SK-N-SH treated with all-trans-retinoic acid at 6 μM for 48 hours (cell line): ENCODE measurements around the gene BCKDHB.
A peak's percentile ranks its signal among the peaks of the same experiment; 100 is the strongest.
"Not testable (repeated sequence)": the region's sequence is repeated elsewhere in the genome, so short reads cannot be mapped to it uniquely, and the experiment has no call there.

Source experiments
- ATAC-seq: fragments of 200-7000 bp; cut with Tn5 transposase; 3 replicates; pipeline ENCODE4 v1.9.1; 2020; ENCODE audit warnings: mild to moderate bottlenecking, moderate library complexity
- ARNTL ChIP-seq: fragments of 450-650 bp; formaldehyde crosslinking; IDR thresholded peaks from 2 replicates; pipeline ENCODE4 v1.5.0; 2020; ENCODE audit warnings: low read depth, mild to moderate bottlenecking, moderate library complexity, borderline replicate concordance
- BACH2 ChIP-seq: fragments of 250-450 bp; sonication (Bioruptor Pico); IDR thresholded peaks from 2 replicates; pipeline ENCODE4 v1.9.0; 2021; ENCODE audit warnings: mild to moderate bottlenecking, borderline replicate concordance
- ESRRG ChIP-seq: fragments of 250-450 bp; sonication (Bioruptor Pico); IDR thresholded peaks from 2 replicates; pipeline ENCODE4 v1.6.1; 2021; ENCODE audit warnings: mild to moderate bottlenecking
- ISL1 ChIP-seq: fragments of 250-450 bp; sonication (Bioruptor Pico); IDR thresholded peaks from 2 replicates; pipeline ENCODE4 v2.1.2; 2022; ENCODE audit warnings: mild to moderate bottlenecking, moderate library complexity
- RARB ChIP-seq: fragments of 250-450 bp; sonication (Bioruptor Pico); IDR thresholded peaks from 2 replicates; pipeline ENCODE4 v1.8.0; 2021; ENCODE audit warnings: mild to moderate bottlenecking, moderate library complexity
- SNAI2 ChIP-seq: fragments of 250-450 bp; sonication (Bioruptor Pico); IDR thresholded peaks from 2 replicates; pipeline ENCODE4 v1.5.0; 2020; ENCODE audit warnings: mild to moderate bottlenecking, moderate library complexity
- ZFP3 ChIP-seq: fragments of 250-450 bp; sonication (Bioruptor Pico); IDR thresholded peaks from 2 replicates; pipeline ENCODE4 v1.5.0; 2020; ENCODE audit warnings: mild to moderate bottlenecking, moderate library complexity
- ZFP30 ChIP-seq: fragments of 450-650 bp; formaldehyde crosslinking; IDR thresholded peaks from 2 replicates; pipeline ENCODE4 v1.5.0; 2022; ENCODE audit warnings: mild to moderate bottlenecking, moderate library complexity
- ZNF565 ChIP-seq: fragments of 450-650 bp; formaldehyde crosslinking; conservative IDR thresholded peaks from 2 replicates; pipeline ENCODE4 v1.5.0; 2020; ENCODE audit warnings: low read depth, mild to moderate bottlenecking, moderate library complexity
- ZNF70 ChIP-seq: fragments of 450-650 bp; formaldehyde crosslinking; IDR thresholded peaks from 2 replicates; pipeline ENCODE4 v1.5.0; 2020; ENCODE audit warnings: mild to moderate bottlenecking, moderate library complexity
- ZNF8 ChIP-seq: fragments of 450-650 bp; formaldehyde crosslinking; IDR thresholded peaks from 2 replicates; pipeline ENCODE4 v1.5.0; 2020; ENCODE audit warnings: mild to moderate bottlenecking, moderate library complexity
- TF ChIP-seq, protein P1 (sequence below): fragments of 250-450 bp; sonication (Bioruptor Pico); IDR thresholded peaks from 2 replicates; pipeline ENCODE4 v1.5.0; 2020; ENCODE audit warnings: mild to moderate bottlenecking, moderate library complexity
- TF ChIP-seq, protein P2 (sequence below): fragments of 250-450 bp; sonication (Bioruptor Pico); IDR thresholded peaks from 2 replicates; pipeline ENCODE4 v1.8.0; 2020; ENCODE audit warnings: mild to moderate bottlenecking, moderate library complexity, borderline replicate concordance
- TF ChIP-seq, protein P3 (sequence below): fragments of 250-450 bp; sonication (Bioruptor Pico); IDR thresholded peaks from 2 replicates; pipeline ENCODE4 v1.8.0; 2021; ENCODE audit warnings: low read depth, mild to moderate bottlenecking, moderate library complexity, borderline replicate concordance

BCKDHB gene

DNA sequence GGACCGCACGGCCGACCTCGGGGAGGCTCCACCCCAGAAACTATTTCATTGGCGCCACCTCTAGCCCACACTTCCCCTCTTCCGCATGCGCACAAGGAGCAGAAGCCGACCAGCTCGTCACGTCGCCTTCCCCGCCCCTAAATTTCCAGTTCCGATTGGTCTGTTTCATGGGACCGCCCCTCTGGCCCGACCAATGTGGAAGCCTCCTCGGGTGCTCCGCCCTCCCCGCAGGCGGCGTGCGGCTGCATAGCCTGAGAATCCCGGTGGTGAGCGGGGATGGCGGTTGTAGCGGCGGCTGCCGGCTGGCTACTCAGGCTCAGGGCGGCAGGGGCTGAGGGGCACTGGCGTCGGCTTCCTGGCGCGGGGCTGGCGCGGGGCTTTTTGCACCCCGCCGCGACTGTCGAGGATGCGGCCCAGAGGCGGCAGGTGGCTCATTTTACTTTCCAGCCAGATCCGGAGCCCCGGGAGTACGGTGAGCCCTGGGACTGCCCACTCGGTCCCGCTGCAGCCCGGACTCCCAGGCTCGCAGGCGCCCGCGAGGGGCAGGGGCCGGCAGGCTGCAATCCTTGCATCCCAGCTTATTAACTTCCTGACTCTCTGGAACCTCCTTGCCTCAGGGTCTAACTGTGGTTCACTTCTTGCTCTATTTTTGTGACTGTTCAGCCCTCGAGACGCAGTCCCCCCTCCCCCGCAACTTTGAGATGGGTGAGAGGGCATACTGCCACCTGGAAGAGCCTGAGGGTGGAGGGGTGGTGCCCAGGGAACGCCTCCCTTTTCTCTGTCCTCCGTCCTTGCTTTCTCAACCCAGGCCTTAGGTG, at the start of gene BCKDHB:
Gene BCKDHB (plus strand): TSS at position 254 of the 818 bp plus-strand sequence. CDS start 23 bp downstream, at position 277.
- TF ChIP-seq ISL1 (CRISPR knock-in tag) (no peak), ZNF8 (CRISPR knock-in tag) (no peak), ZFP3 (CRISPR knock-in tag) (0 out of 2 replicates have a peak, but pooled peaks have one; percentile 17)
- peak; percentile 99 for ATAC-seq

DNA sequence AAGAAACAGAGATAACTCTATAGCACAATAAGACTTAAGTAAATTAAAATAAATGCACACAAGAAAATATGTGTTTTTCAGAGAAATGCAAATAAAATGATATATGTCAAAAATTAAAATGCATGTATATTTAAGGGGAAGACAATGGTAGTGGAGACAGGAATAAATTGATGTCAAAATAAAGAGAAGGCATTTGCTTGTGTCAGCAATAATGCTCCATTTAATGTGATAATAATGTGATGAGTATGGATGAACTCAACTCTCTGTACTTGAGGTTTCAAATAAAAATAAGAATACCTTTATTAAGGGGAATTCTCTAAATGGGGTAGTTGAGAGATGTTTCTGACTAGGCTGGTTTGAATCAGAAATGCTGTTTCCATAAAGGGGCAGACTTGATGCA, 45.7 kb upstream of the BCKDHB start:
- no peak for ATAC-seq
- no peak for TF ChIP-seq ZNF8 (CRISPR knock-in tag)
- TF ChIP-seq, protein P1, sequence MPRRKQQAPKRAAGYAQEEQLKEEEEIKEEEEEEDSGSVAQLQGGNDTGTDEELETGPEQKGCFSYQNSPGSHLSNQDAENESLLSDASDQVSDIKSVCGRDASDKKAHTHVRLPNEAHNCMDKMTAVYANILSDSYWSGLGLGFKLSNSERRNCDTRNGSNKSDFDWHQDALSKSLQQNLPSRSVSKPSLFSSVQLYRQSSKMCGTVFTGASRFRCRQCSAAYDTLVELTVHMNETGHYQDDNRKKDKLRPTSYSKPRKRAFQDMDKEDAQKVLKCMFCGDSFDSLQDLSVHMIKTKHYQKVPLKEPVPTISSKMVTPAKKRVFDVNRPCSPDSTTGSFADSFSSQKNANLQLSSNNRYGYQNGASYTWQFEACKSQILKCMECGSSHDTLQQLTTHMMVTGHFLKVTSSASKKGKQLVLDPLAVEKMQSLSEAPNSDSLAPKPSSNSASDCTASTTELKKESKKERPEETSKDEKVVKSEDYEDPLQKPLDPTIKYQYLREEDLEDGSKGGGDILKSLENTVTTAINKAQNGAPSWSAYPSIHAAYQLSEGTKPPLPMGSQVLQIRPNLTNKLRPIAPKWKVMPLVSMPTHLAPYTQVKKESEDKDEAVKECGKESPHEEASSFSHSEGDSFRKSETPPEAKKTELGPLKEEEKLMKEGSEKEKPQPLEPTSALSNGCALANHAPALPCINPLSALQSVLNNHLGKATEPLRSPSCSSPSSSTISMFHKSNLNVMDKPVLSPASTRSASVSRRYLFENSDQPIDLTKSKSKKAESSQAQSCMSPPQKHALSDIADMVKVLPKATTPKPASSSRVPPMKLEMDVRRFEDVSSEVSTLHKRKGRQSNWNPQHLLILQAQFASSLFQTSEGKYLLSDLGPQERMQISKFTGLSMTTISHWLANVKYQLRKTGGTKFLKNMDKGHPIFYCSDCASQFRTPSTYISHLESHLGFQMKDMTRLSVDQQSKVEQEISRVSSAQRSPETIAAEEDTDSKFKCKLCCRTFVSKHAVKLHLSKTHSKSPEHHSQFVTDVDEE (CRISPR knock-in tag): no peak

DNA sequence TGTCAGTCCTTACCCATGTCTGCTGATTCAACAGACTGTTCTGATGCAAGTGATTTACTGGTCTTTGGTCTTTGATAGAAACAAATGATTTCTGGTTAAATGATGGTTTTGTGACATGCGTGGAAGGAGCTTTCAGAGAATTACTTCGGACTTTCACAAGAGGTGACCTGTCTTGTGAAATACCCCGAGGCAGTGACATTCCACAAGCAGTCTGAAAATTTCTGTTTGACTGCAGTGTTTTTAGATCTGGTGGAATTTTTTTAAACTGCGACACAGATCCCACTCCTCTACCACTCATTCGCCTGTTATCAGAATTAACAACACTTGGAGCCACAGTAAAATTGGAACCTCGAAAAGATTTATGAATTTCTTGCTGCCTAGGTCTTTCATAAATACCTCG, 38.3 kb upstream of the BCKDHB start:
- ATAC-seq: not testable (repeated sequence)

DNA sequence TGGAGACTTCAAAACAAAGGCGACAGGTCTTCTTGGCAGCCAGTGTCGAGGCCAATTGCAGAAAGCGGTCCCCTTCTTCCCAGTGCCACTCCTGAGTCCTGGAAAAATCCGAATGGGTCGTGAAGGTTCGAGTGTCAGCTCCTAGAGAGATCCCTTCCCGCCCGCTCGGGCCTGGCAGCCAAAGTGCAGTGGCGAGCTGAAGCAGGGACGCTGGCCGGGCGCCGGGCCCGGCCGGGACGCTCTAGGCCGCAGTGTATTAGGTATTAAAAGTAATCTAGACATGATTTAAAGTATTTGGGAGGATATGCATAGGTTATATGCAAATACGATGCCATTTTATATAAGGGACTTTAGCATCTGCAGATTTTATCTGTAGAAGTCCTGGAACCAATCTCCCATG, 36.0 kb upstream of the BCKDHB start:
- ATAC-seq: not testable (repeated sequence)

DNA sequence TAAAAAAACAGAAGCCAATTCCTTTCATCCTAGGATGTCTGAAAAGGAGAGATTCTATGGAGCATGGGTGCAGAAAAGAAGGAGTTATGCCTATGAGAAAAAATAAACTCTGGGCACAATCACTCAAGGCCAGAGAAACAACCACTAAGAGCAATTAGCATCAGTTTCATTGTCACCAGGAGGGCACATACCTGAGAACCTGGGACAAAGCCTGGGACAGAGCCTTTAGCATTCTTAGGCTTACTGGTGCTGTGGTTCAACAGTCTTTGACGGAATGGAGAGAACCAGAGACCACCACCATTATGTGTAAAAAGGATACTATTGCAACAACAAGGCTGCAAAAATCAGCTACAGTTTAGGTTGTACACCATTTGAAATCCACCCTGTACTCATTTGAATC, 29.4 kb upstream of the BCKDHB start:
- TF ChIP-seq SNAI2 (no peak), ZFP3 (CRISPR knock-in tag) (no peak), BACH2 (CRISPR knock-in tag) (no peak)

DNA sequence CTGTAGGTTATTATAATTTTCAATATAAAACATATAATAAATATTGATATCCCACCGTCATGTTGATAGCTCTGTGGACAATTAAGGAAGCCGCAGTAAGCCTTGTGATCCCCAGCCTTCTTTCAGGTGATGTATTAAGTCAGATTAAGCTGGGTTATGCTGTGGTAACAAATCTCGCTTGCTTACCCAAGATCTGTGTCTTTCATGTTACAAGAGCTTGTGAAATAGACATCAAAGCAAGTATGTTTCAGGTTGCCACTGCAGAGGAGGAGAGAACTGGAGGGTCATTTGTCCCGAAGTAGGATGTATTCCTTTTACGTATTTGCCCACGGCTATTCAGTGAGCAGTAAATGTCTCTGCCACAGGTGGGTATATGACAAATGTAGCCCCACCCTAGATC, 17.8 kb upstream of the BCKDHB start:
- TF ChIP-seq RARB (CRISPR knock-in tag) (no peak), ZNF70 (CRISPR knock-in tag) (no peak), SNAI2 (no peak), ZNF8 (CRISPR knock-in tag) (no peak), ZFP30 (CRISPR knock-in tag) (no peak), ZNF565 (CRISPR knock-in tag) (no peak), ESRRG (CRISPR knock-in tag) (no peak), ARNTL (CRISPR knock-in tag) (no peak)
- TF ChIP-seq, protein P1 (CRISPR knock-in tag): no peak
- TF ChIP-seq, protein P2, sequence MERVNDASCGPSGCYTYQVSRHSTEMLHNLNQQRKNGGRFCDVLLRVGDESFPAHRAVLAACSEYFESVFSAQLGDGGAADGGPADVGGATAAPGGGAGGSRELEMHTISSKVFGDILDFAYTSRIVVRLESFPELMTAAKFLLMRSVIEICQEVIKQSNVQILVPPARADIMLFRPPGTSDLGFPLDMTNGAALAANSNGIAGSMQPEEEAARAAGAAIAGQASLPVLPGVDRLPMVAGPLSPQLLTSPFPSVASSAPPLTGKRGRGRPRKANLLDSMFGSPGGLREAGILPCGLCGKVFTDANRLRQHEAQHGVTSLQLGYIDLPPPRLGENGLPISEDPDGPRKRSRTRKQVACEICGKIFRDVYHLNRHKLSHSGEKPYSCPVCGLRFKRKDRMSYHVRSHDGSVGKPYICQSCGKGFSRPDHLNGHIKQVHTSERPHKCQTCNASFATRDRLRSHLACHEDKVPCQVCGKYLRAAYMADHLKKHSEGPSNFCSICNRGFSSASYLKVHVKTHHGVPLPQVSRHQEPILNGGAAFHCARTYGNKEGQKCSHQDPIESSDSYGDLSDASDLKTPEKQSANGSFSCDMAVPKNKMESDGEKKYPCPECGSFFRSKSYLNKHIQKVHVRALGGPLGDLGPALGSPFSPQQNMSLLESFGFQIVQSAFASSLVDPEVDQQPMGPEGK (CRISPR knock-in tag): no peak
- TF ChIP-seq, protein P3, sequence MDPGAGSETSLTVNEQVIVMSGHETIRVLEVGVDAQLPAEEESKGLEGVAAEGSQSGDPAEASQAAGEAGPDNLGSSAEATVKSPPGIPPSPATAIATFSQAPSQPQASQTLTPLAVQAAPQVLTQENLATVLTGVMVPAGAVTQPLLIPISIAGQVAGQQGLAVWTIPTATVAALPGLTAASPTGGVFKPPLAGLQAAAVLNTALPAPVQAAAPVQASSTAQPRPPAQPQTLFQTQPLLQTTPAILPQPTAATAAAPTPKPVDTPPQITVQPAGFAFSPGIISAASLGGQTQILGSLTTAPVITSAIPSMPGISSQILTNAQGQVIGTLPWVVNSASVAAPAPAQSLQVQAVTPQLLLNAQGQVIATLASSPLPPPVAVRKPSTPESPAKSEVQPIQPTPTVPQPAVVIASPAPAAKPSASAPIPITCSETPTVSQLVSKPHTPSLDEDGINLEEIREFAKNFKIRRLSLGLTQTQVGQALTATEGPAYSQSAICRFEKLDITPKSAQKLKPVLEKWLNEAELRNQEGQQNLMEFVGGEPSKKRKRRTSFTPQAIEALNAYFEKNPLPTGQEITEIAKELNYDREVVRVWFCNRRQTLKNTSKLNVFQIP: no peak
- TF ChIP-seq, all 23 proteins: peak for 0

More for the DNA sequence above, 29.4 kb upstream of the BCKDHB start:
- no peak for ATAC-seq

More for the DNA sequence above, 17.8 kb upstream of the BCKDHB start:
- ATAC-seq: no peak
